ENCODE results near the gene SORD.

The SORD gene

GRCh38 chr15:45118131-45118588 lies 95.2 kb downstream of the SORD start:
- peak; percentile 92 for DNase-seq

GRCh38 chr15:45118996-45119395 lies 96.0 kb downstream of the SORD start:
- DNase-seq: no peak

- DNase-seq: no peak
These were observed 97.3 kb downstream of the SORD start for GRCh38 chr15:45120081-45120972.

GRCh38 chr15:45121020-45121419 lies 98.0 kb downstream of the SORD start:
- no peak for DNase-seq

GRCh38 chr15:45121706-45122417 lies 98.9 kb downstream of the SORD start:
- DNase-seq: no peak

GRCh38 chr15:45122719-45123118 lies 99.7 kb downstream of the SORD start:
- no peak for DNase-seq

- DNase-seq: no peak
These were observed 100.4 kb downstream of the SORD start for GRCh38 chr15:45123397-45123796.

- DNase-seq: peak; percentile 13
These were observed 103.7 kb downstream of the SORD start for GRCh38 chr15:45126535-45127158.
